Body of pancreas (tissue), 4 donors: ENCODE data around the gene POLA2.

Source experiments
- CTCF ChIP-seq, 7 experiments: fragments of 450-650 bp in 4 of 7; fragments of 200-600 bp in 3 of 7; sonication (generic) in 3 of 7; IDR thresholded peaks; one replicate each; pipeline ENCODE4 v1.5.1; 2016 to 2019; ENCODE audit warnings: antibody characterized with exemption in 7 of 7
- POLR2A ChIP-seq, 3 donors: fragments of 450-650 bp; IDR thresholded peaks; one replicate each; pipeline ENCODE4 v1.6.1; 2016; ENCODE audit warnings: antibody characterized with exemption in 3 of 3, mild to moderate bottlenecking in 2 of 3

GRCh38 chr11:65286686-65287085 is 24.9 kb downstream of the POLA2 start:
- no peak for TF ChIP-seq CTCF (IDR thresholded peaks at IDR 0.05)
- no peak for TF ChIP-seq POLR2A (IDR thresholded peaks at IDR 0.05)
